Hematopoietic multipotent progenitor cell treated with erythropoietin and hydrocortisone succinate and interleukin-3 and kit ligand, for 8 days (in vitro differentiated cells): Measurements from ENCODE around the gene HMGB2.
A peak's percentile ranks its signal among the peaks of the same experiment; 100 is the strongest.

Experiments
- DNase-seq: peaks from one replicate; pipeline ENCODE4 v3.0.0-alpha.2; 2015

HMGB2 gene

GRCh38 chr4:173333658-173334084, 487 bp downstream of the HMGB2 start:
- peak; percentile 63 for DNase-seq

- DNase-seq, result peak; percentile 36
Measured at GRCh38 chr4:173332963-173333657, 1.0 kb downstream of the HMGB2 start.

- DNase-seq, result peak; percentile 24
Measured at GRCh38 chr4:173332021-173332487, 2.1 kb downstream of the HMGB2 start.

- DNase-seq, result peak; percentile 23
Measured at GRCh38 chr4:173330590-173330989, 3.6 kb downstream of the HMGB2 start.

- no peak for DNase-seq
Measured at GRCh38 chr4:173328236-173328901, 5.8 kb downstream of the HMGB2 start.

GRCh38 chr4:173325007-173325736, 9.0 kb downstream of the HMGB2 start:
- DNase-seq, result no peak

GRCh38 chr4:173319696-173320095, 14.5 kb downstream of the HMGB2 start:
- no peak for DNase-seq

- peak; percentile 75 for DNase-seq
Measured at GRCh38 chr4:173318648-173319211, 15.4 kb downstream of the HMGB2 start.

GRCh38 chr4:173318240-173318639, 15.9 kb downstream of the HMGB2 start:
- no peak for DNase-seq

- peak; percentile 65 for DNase-seq
Measured at GRCh38 chr4:173317004-173317403, 17.2 kb downstream of the HMGB2 start.

GRCh38 chr4:173316060-173316459, 18.1 kb downstream of the HMGB2 start:
- no peak for DNase-seq

- no peak for DNase-seq
Measured at GRCh38 chr4:173314715-173315114, 19.4 kb downstream of the HMGB2 start.

GRCh38 chr4:173311368-173311767, 22.8 kb downstream of the HMGB2 start:
- no peak for DNase-seq

- DNase-seq, result no peak
Measured at GRCh38 chr4:173307778-173308177, 26.4 kb downstream of the HMGB2 start.

- DNase-seq, result peak; percentile 71
Measured at GRCh38 chr4:173301518-173302201, 32.5 kb downstream of the HMGB2 start.

GRCh38 chr4:173294444-173294843, 39.7 kb downstream of the HMGB2 start:
- no peak for DNase-seq

- DNase-seq, result no peak
Measured at GRCh38 chr4:173293663-173294062, 40.5 kb downstream of the HMGB2 start.

GRCh38 chr4:173291899-173292298, 42.3 kb downstream of the HMGB2 start:
- DNase-seq, result no peak

GRCh38 chr4:173289353-173289727, 44.8 kb downstream of the HMGB2 start:
- DNase-seq, result peak; percentile 92

- DNase-seq, result no peak
Measured at GRCh38 chr4:173288698-173289352, 45.3 kb downstream of the HMGB2 start.

- peak; percentile 97 for DNase-seq
Measured at GRCh38 chr4:173288296-173288695, 45.9 kb downstream of the HMGB2 start.

GRCh38 chr4:173287486-173287885, 46.7 kb downstream of the HMGB2 start:
- DNase-seq, result peak; percentile 33
